Panc1 (cell line): Measurements from ENCODE around the gene AKIRIN2. TPM values are rescaled to one million over a fixed set of nuclear protein-coding genes. Genes with fewer than 3 reads are reported as not detected.

Experiments used
- ATAC-seq: fragments of 200-7000 bp; cut with Tn5 transposase; 2 replicates; pipeline ENCODE4 v1.9.1; 2020; ENCODE audit warnings: mild to moderate bottlenecking, moderate library complexity
- BruUV-seq: library from RNA; stranded (reverse); fragments of 400-500 nt; replicated peaks from 2 replicates; lab custom pipeline; 2021; lab: Mats Ljungman, UMichigan
- CTCF ChIA-PET: fragments of 300-600 bp; sonication (Branson Sonifier 250); formaldehyde crosslinking; loops from one replicate; lab custom pipeline; 2022; ENCODE audit warnings: antibody characterized with exemption; lab: Charles Lee
- POLR2A ChIA-PET: fragments of 300-600 bp; sonication (Branson Sonifier 250); formaldehyde crosslinking; loops from one replicate; lab custom pipeline; 2022; ENCODE audit warnings: antibody characterized with exemption; lab: Charles Lee
- DNase-seq: peaks from one replicate; pipeline ENCODE4 v3.0.0-alpha.2; 2010; ENCODE audit warnings: low read depth, low spot score
- H3K27ac ChIP-seq: 2 replicates; pipeline ENCODE4 v1.5.1; 2011; ENCODE audit warnings: mild to moderate bottlenecking, low read length, inconsistent platforms
- H3K27me3 ChIP-seq: fragments of 200-500 bp; sonication (Bioruptor generic); 2 replicates; pipeline ENCODE4 v1.6.0; 2014; ENCODE audit warnings: low read length, inconsistent platforms; ENCODE audit not compliant: control insufficient read depth, insufficient read depth
- H3K36me3 ChIP-seq: fragments of 200-500 bp; sonication (Bioruptor generic); 2 replicates; pipeline ENCODE4 v1.5.1; 2014; ENCODE audit warnings: inconsistent platforms, mild to moderate bottlenecking, low read length, moderate library complexity; ENCODE audit not compliant: control insufficient read depth, insufficient read depth
- H3K4me1 ChIP-seq: 2 replicates; pipeline ENCODE4 v1.5.1; 2011; ENCODE audit warnings: inconsistent platforms, mild to moderate bottlenecking, low read length, moderate library complexity; ENCODE audit not compliant: control insufficient read depth, insufficient read depth
- H3K4me3 ChIP-seq, 2 experiments: 2 replicates each; pipeline ENCODE4 v1.5.1; 2011 to 2012; ENCODE audit warnings: low read depth in 2 of 2, low read length in 2 of 2, mild to moderate bottlenecking in 2 of 2, inconsistent platforms in 1 of 2, moderate library complexity in 1 of 2
- H3K9me3 ChIP-seq: fragments of 200-500 bp; sonication (Bioruptor generic); 2 replicates; pipeline ENCODE4 v1.5.1; 2014; ENCODE audit warnings: low read depth, mild to moderate bottlenecking, inconsistent platforms, low read length, moderate library complexity; ENCODE audit not compliant: control insufficient read depth, insufficient read depth
- POLR2AphosphoS5 ChIP-seq: IDR thresholded peaks from 2 replicates; pipeline ENCODE4 v1.6.1; 2012; ENCODE audit warnings: mild to moderate bottlenecking, low read depth, low read length, moderate library complexity
- REST ChIP-seq, 2 experiments: IDR thresholded peaks; 2 replicates each; pipeline ENCODE4 v1.6.1; 2011 to 2012; ENCODE audit warnings: low read depth in 2 of 2, control low read depth in 1 of 2, low read length in 1 of 2, mild to moderate bottlenecking in 1 of 2, moderate library complexity in 1 of 2; ENCODE audit not compliant: insufficient read depth in 1 of 2
- SIN3A ChIP-seq: IDR thresholded peaks from 2 replicates; pipeline ENCODE4 v1.6.1; 2012; ENCODE audit warnings: low read depth, mild to moderate bottlenecking, low read length, moderate library complexity, borderline replicate concordance; ENCODE audit not compliant: insufficient read depth
- TCF7L2 ChIP-seq: IDR thresholded peaks from 2 replicates; pipeline ENCODE4 v1.6.1; 2011; ENCODE audit warnings: mild to moderate bottlenecking, low read depth, low read length, inconsistent platforms
- in situ Hi-C: cut with HindIII; loops from 2 replicates; pipeline ENCODE4 v1.10.0; 2016; ENCODE audit warnings: low sequenced_read_pairs, low pct_unique_long_range_greater_than_20kb
- intact Hi-C: fragments of 100-400 bp; cut with micrococcal nuclease; formaldehyde crosslinking; loops from one replicate; pipeline ENCODE4 v1.10.0; 2022; ENCODE audit not compliant: unreplicated experiment
- total RNA-seq: library from RNA; stranded (reverse); gene quantifications from one replicate; pipeline ENCODE4 v1.2.1, GENCODE V29; 2021; ENCODE audit not compliant: unreplicated experiment
- TF ChIP-seq, protein P1 (sequence below): fragments of 450-650 bp; IDR thresholded peaks from 2 replicates; pipeline ENCODE4 v1.5.1; 2017; ENCODE audit warnings: mild to moderate bottlenecking

AKIRIN2 gene
- total RNA-seq, 1 experiment from 2014 or later = 47.6 TPM

- no TSS peak for BruUV-seq
- intact Hi-C loops = no loop called here
- H3K27ac ChIP-seq = peak overlapping the region; percentile 74
Observed at GRCh38 chr6:87722540-87723169, 20.6 kb upstream of the AKIRIN2 start.

DNA sequence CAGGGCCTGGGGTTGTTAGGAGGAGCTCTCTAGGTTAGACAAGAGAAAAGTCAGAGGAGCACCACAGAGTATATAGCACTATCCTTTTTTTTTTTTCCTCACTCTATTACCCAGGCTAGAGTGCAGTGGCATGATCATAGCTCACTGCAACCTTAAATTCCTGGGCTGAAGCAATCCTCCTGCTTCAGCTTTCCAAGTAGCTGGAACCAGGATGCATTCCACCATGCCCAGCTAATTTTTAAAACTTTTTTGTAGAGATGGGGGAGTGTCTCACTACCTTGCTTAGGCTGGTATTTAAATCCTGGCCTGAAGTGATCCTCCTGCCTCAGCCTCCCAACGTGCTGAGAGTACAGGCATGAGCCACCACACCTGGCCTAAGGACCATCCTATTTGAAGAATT is 19.3 kb upstream of the AKIRIN2 start:
- intact Hi-C loops (no loop called here), in situ Hi-C loops (no loop called here)
- Histone ChIP-seq H3K27ac (no peak overlapping the region), H3K27me3 (no peaks in the 10 kb centered on the region), H3K4me3 (no peak overlapping the region), H3K4me1 (peaks cover 15% of the 10 kb centered on the region), H3K36me3 (no peaks in the 10 kb centered on the region), H3K9me3 (no peaks in the 10 kb centered on the region)
- ChIA-PET CTCF (no interaction called here), POLR2A (no interaction called here)
- ATAC-seq (no peak), DNase-seq (no peak)
- TF ChIP-seq, protein P1, sequence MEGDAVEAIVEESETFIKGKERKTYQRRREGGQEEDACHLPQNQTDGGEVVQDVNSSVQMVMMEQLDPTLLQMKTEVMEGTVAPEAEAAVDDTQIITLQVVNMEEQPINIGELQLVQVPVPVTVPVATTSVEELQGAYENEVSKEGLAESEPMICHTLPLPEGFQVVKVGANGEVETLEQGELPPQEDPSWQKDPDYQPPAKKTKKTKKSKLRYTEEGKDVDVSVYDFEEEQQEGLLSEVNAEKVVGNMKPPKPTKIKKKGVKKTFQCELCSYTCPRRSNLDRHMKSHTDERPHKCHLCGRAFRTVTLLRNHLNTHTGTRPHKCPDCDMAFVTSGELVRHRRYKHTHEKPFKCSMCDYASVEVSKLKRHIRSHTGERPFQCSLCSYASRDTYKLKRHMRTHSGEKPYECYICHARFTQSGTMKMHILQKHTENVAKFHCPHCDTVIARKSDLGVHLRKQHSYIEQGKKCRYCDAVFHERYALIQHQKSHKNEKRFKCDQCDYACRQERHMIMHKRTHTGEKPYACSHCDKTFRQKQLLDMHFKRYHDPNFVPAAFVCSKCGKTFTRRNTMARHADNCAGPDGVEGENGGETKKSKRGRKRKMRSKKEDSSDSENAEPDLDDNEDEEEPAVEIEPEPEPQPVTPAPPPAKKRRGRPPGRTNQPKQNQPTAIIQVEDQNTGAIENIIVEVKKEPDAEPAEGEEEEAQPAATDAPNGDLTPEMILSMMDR = no peak
- TF ChIP-seq TCF7L2 (no peak), REST (IDR thresholded peaks at IDR 0.05; ENCODE audit: insufficient read depth in 1 of 2, low read depth in 2 of 2, low read length in 1 of 2) (no peak), POLR2AphosphoS5 (no peak), SIN3A (no peak)
- no TSS peak for BruUV-seq

More at GRCh38 chr6:87722540-87723169, 20.6 kb upstream of the AKIRIN2 start:
- Histone ChIP-seq H3K27me3 (no peaks in the 10 kb centered on the region), H3K4me3 (no peak overlapping the region), H3K4me1 (peaks cover 15% of the 10 kb centered on the region), H3K36me3 (no peaks in the 10 kb centered on the region), H3K9me3 (no peaks in the 10 kb centered on the region)
- ChIA-PET POLR2A (interaction anchor here (0.8 kb wide), 1 partner anchor 21 kb away, joined by 3 read pairs; the partner anchor contains the start of gene AKIRIN2), CTCF (interaction anchor here (0.7 kb wide), 2 partner anchors 131 to 516 kb away, joined by 3 to 4 read pairs; no protein-coding TSS in a partner anchor)
- no peak for TF ChIP-seq REST (IDR thresholded peaks at IDR 0.05; ENCODE audit: insufficient read depth in 1 of 2, low read depth in 2 of 2, low read length in 1 of 2)
- TF ChIP-seq TCF7L2 = no peak
- TF ChIP-seq POLR2AphosphoS5 = no peak
- no peak for TF ChIP-seq SIN3A
- TF ChIP-seq, protein P1 = no peak
- DNase-seq = no peak
- peak; percentile 4; the same call in 1 of the 2 replicates for ATAC-seq
- in situ Hi-C loops = no loop called here
